NCI-H748 (cell line): Measurements from ENCODE around the gene MAGEA8.
"Not testable (repeated sequence)": the region's sequence is repeated elsewhere in the genome, so short reads cannot be mapped to it uniquely, and the experiment has no call there.

Source experiments
- DNase-seq: peaks from one replicate; lab custom pipeline; 2025; ENCODE audit not compliant: unreplicated experiment; lab: John Stamatoyannopoulos, UW

Gene MAGEA8, protein sequence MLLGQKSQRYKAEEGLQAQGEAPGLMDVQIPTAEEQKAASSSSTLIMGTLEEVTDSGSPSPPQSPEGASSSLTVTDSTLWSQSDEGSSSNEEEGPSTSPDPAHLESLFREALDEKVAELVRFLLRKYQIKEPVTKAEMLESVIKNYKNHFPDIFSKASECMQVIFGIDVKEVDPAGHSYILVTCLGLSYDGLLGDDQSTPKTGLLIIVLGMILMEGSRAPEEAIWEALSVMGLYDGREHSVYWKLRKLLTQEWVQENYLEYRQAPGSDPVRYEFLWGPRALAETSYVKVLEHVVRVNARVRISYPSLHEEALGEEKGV

DNA sequence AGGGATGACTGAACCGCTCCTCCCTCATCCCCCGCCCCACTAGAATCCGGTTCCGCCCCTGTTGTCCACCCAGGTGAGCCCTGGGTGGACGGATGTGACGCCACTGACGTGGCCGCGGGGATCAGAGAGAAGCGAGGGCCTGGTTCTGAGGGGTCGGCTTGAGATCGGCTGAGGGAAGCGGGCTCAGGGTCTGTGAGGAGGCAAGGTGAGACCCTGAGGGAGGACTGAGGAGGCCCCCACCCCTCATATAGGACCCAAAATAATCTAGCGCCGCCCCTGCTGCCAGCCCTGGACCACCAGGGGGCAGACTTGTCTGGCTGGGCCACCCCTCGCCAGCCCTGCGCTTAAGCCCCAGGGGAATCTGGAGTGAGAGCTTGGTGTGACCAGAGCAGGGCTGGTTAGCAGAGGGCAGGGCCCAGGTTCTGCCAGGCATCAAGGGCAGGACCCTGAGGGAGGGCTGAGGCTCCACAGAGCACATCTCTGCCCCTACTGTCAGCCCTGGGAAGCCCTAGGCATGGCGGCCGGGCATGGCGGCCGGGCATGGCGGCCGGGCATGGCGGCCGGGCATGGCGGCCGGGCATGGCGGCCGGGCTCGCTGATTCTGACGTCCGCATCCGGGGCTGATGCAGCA, at the start of gene MAGEA8:
Gene MAGEA8 (plus strand): TSS at position 103 of the 631 bp plus-strand sequence. CDS start 3,090 bp downstream, outside the sequence.
- DNase-seq: no peak

DNA sequence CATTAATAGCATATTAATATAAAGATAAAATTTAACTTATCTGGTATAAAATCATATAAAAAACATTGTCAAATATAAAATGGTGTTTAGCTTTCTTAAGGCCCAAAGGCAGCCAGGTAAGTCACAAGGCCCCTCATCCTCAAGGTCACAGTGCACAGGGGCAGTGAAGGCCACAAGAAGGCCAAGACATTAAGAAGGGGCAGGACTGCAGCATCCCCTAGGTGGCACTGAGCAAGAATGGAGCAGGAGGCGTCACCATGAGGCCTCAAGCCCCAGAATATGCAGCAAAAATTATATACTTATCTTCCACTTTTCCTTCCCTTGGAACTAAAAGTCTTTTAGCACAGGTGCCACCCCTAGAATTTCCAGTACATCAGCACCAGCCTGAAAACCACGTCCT, 49.5 kb upstream of the MAGEA8 start:
- no peak for DNase-seq

DNA sequence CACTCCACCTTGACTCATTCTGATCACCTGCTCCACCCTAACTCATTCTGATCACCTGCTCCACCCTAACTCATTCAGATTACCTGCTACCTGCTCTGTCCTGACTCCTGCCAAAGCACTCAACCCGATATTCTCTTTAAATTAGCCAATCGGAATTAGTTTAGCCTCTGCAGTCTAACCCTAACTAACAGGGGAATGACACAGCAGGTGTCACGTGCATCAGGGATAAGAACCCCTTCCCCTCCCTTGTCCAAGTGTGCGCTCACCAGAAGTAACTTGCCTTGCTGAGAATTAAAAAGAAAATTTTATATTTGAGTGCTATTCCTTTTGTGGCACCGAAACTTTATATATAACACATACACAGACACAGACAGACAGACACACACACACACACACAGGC, 44.3 kb upstream of the MAGEA8 start:
- DNase-seq: not testable (repeated sequence)

DNA sequence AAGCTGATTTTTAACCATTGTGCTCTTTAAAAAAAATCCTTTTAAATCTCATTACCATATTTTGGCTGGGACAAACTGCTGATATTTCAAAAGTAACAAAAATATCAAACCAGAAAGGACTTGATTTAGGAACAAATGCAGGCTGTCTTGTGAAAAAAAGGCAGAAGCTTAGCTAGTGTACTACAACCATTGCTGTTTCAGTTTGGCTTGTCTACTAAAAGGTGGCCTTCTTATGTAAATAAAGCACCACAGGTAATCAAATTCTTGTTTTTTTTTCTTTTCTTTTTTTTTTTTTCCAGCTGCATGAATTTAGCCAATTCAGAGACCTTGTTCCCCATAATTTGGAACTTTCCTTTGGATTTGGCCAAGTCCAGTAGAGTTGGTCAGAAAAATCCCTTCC, 43.8 kb upstream of the MAGEA8 start:
- DNase-seq: no peak

DNA sequence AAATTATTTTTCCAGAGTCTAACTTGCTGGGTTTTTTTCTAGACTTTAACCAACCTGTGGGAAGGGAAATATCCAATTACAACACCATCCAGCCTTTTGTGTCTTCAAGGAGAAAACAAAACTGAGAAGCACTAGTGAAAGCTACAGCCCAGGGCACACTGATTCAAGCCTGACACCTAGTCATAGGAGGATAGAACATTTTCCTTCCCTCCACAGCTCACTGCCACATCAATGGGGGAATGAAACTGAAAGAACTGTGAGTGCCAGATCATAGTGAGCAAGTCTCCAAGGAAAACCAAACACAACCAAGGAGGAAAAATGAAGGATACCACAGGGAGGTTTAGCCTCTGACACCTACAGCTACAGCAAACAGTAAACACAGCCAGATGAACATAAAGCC, 43.3 kb upstream of the MAGEA8 start:
- no peak for DNase-seq

DNA sequence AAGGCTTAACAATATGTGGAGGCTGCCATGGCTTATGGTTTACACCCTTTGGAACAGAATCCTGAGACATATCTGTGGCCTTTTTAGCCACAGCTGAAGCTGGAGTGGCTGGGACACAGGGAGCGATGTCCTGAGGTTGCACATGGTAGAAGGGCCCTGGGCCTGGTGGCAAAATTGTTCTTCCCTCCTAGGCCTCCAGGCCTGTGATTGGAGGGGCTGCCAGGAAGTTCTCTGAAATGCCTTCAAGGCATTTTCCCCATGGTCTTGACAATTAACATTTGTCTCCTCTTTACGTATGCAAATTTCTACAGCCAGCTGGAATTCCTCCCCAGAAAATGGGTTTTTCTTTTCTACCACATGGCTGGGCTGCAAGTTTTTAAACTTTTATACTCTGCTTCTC, 39.1 kb upstream of the MAGEA8 start:
- no peak for DNase-seq

DNA sequence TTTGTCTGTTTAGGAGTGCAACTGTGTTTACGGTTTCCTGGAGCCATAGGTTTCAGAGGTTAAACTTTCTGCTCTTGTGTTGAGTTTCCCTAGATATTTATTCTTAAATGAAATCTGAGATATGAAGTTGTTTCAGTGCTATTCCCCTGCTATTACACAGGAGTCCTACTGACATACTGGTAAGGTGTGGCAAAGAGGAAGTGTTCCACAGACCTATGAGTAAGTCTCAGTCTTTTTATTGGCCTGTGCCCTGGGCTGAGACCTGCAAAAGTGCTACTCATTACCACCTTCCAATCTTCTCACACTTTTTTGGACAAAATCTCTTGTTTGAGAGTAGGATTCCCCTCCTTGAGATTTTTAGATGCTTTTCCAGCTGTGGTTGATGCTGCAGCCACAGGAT, 35.6 kb upstream of the MAGEA8 start:
- DNase-seq: no peak

DNA sequence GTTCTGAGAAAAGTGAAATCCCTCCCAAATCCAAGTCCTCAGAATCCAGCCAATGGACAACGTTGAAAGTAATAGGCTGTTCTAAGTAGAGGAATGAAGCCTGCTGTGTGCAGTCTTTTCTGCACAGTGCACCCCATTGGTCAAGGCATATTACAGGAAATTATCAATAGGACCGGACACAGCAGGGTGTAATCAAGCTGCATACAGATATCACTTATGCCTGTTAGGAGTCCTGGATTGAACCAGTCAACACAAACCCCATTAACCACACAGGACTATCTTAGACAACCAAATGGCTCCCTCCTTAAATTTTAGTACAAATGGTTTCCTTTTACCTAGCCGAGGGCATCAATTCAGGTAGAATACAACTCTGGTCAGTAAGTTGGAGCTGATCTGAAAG, 34.2 kb upstream of the MAGEA8 start:
- no peak for DNase-seq

DNA sequence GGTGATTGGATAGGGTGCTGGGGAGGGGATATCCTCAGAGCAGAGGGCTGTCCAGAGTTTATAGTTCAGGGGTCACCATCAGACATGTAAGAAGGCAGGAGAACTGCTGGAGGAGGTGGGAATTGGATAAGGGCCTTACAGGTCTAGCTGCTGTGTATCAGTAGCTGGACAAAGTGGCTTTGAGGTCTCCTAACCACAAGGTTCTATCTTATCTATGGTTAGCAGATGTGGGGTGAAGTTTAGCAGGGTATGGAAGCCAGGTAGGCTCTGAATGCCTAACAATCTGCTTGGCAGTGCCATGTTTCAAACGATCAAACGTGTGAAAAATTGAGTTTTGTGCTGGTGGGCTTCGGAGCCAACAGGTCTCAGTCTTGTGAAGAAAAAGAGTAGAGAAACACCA, 32.1 kb upstream of the MAGEA8 start:
- DNase-seq: no peak

DNA sequence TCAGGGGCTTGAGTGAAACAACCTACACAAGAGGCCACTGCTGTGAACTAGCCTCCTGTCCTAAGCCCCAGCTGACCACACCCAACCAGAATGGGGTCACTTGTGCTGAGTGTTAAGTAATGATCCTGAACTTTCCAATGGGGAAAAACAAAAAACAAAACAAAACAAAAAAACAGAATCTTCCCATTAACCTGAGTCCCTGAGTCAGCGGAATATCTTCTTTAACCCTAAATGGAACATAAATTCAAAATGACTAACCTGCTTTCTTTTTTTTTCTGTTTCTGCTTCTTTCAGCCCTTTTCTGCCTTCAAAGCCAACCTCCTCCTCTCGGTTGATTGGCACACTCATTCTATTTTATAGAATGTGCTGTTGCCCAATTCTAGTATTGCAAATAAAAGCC, 31.2 kb upstream of the MAGEA8 start:
- no peak for DNase-seq

DNA sequence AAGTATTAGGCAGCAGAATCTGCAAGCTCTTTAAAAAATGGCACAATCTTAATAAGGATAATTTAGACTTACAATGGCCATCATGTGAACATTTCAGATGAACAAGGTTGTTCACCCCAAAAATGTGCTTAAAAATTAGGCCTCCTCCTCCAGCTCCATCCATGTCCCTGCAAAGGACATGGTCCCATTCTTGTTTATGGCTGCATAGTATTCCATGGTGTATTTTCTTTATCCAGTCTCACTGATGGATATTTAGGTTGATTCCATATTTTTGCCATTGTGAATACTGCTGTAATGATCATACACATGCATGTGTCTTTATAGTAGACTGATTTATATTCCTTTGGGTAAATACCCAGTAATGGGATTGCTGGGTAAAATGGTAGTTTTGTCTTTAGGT, 29.1 kb upstream of the MAGEA8 start:
- no peak for DNase-seq

DNA sequence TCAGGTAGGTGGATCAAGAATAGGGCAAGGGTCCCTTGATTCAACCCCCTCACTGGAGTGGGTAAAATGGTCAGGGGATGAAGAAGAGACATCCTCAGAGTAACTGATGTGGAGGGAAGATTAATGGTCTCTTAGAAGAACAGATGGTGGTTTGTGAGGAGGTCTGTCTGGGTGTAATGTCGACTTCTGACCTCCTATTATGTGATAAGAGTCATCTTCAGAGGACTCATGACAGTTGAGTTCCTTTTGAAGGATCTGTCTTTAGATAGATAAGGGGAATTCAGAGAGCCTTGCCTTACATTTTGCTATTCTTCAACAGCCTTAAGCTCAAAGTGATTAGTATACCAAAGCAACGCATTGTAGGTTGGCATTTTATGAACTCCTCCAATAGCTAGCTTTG, 27.1 kb upstream of the MAGEA8 start:
- DNase-seq: no peak

DNA sequence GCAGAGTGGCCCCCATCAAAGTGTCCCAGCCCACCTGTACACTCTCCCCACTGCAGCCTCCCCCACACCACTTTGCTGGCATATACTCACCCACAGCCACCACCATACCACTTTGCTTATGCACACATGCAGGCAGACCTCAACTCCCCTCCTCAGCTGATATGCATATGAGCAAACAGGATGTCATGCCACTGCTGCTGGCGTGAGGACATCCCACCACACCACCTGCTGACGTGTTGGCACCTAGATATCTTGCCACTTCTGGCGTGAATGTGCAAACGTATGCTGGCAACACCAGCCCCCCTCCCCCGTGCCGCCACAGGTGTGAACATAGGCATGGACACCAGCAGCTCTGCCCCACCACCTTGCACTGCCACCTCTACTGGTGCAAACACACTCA, 22.4 kb upstream of the MAGEA8 start:
- no peak for DNase-seq

DNA sequence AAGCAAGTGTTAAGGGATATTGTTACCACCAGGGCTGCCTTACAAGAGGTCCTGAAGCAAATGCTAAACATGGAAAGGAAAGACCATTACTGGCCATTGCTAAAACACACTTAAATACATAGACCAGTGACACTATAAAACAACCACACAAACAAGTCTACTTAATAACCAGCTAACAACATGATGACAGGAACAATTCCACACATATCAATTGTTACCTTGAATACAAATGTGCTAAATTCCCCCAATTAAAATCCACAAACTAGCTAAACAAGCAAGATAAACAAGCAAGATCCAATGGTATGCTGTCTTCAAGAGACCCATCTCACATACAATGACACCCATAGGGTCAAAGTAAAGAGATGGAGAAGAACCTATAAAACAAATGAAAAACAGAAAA, 20.5 kb upstream of the MAGEA8 start:
- no peak for DNase-seq

DNA sequence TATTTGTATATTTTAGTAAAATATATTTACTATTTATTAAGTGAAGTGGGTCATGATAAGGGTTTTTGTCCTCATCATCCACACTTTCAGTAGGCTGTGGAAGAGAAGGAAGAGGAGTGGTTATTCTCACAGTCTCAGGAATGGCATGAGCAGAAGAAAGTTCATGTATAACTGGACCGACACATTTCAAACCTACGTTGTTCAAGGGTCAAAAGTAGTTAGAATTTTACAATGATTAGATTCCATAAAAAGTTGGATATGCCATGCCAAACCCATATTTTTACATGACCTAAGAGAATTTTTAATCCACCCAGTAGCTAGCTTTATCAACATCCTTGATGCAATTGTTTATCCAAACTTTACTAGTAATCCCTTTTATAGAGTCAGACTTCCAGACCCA, 15.6 kb upstream of the MAGEA8 start:
- no peak for DNase-seq

DNA sequence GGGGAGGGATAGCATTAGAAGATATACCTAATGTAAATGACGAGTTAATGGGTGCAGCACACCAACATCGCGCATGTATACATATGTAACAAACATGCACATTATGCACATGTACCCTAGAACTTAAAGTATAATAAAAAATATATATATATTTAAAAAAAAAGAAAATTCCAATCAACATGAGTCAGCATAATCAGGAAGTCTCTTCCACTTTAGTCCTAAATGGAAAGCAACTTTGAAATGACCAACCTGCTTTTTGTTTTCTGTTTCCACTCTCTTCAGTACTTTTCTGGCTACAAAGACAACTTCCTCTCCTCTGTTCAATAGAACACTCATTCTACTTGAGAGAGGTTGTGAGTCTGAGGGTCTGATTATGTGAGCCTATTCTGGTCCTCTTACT, 13.5 kb upstream of the MAGEA8 start:
- DNase-seq: no peak

DNA sequence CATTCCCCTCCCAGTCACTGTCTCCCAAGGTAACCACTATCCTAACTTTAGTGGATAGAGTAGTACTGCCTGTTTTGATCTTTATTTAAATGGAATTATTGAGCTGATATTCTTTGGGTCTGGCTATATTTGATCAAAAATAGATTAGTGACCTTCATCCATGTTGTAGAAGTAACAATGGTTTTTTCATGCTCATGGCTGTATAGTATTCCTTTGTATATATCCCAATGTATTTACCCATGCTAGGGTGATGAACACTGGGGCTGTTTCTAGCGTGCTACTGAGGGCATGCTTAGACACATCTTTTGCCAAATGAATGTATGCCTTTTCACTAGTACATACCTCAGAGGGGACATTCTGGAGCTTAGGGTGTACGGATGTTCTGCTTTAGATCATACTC, 10.1 kb upstream of the MAGEA8 start:
- no peak for DNase-seq

DNA sequence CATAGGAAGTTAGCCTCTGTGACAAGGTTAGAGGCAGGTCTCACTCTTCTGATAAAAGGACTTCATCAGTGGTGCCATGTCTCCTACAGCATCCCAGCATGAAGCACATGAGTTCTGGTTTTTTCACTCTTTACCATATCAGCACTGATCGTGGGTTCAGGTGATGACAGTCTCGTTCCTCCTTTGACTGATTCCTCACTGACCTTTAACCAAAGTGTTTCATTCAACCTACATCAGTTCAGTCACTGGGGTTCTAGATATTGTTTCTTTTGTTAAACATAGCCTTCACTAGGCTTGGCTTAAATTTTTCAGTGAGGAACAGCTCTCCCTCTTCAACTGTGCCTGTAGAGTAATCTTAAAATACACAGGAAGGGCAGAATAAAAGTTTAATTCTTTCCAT, 9.6 kb upstream of the MAGEA8 start:
- no peak for DNase-seq

DNA sequence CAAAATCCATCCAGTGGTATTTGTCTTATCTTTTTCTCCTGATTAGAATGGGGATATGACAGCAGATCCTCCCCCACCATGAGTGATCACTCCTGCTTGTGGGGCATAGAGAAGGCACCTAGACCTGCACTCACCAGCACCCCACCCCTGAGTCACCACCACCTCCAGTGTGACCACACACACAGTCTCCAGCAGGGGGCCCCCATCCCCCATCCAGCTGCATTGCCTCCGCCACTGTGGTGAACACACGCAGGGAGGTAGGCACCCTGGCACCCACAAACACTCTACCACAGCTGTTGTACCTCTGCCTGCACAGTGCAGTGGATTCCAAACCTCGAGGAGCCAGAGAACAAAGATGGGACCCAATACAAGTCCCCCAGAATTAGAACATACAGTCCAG, 9.0 kb upstream of the MAGEA8 start:
- DNase-seq: no peak

DNA sequence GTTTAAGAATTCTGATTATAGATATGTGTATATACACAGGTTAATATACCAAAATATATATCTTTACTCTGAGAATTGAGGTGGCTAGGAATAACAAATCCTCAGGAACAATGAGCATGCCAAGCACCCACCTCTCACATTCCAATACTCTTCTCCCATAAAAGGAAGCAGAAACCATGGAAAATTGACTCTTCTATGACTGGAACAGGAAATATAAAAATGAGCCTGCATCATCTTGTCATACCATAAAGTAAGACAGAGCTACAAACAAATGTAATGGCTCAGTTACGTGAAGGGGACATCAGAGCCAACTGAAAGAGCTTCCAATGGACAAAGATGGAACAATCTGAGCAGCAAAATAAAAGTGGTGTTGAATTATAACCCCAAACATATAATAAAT, 3.8 kb upstream of the MAGEA8 start:
- no peak for DNase-seq

DNA sequence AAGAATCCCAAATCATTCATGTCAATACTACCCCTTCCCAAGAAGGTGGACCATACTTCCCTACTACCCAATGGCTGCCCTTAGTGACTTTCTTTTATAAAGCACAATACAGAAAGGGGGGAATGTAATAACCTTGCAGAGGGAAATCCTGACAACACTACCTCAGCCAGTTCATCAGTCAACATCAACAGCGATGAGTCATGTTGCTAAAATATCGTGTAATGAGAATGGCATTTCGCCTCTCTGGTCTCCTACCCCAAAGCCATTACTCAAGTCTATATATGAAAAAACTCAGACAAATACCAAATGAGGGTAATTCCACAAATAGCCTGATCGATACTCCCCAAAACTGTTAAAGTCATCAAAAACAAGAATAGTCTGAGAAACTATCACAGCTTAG, 3.3 kb upstream of the MAGEA8 start:
- DNase-seq: no peak

DNA sequence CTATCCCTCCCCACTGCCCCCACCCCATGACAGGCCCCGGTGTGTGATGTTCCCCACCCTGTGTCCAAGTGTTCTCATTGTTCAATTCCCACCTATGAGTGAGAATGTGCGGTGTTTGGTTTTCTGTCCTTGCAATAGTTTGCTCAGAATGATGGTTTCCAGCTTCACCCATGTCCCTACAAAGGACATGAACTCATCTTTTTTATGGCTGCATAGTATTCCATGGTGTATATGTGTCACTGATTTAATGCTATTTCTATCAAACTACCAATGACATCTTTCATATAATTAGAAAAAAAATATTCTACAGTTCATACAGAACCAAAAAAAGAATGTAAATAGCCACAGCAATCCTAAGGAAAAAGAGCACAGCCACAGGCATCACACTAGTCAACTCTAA, 9.8 kb downstream of the MAGEA8 start:
- DNase-seq: not testable (repeated sequence)

DNA sequence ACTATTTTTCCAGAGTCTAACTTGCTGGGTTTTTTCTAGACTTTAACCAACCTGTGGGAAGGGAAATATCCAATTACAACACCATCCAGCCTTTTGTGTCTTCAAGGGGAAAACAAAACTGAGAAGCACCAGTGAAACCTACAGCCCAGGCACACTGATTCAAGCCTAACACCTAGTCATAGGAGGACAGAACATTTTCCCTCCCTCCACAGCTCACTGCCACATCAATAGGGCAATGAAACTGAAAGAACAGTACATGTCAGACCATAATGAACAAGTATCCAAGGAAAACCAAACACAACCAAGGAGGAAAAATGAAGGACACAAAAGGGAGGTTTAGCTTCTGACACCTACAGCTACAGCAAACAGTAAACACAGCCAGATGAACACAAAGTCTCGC, 17.6 kb downstream of the MAGEA8 start:
- DNase-seq: no peak
